HG02610 (cell line): Measurements from ENCODE around the gene MPP7.

ENCODE experiments used
- ATAC-seq: cut with Tn5 transposase; IDR thresholded peaks from one replicate; pipeline ENCODE4 v1.9.1; 2021; ENCODE audit warnings: mild to moderate bottlenecking, moderate library complexity; ENCODE audit not compliant: unreplicated experiment

MPP7 gene

GRCh38 chr10:28307267-28307666, 4.4 kb upstream of the MPP7 start:
- ATAC-seq = no peak

- no peak for ATAC-seq
Observed at GRCh38 chr10:28305553-28305952, 2.7 kb upstream of the MPP7 start.

GRCh38 chr10:28304032-28304571, 1.2 kb upstream of the MPP7 start:
- ATAC-seq = no peak

- no peak for ATAC-seq
Observed at GRCh38 chr10:28302012-28302637, 739 bp downstream of the MPP7 start.

GRCh38 chr10:28300027-28300426, 2.8 kb downstream of the MPP7 start:
- no peak for ATAC-seq

- ATAC-seq = no peak
Observed at GRCh38 chr10:28298951-28299350, 3.9 kb downstream of the MPP7 start.

GRCh38 chr10:28296023-28296422, 6.8 kb downstream of the MPP7 start:
- ATAC-seq = no peak

- no peak for ATAC-seq
Observed at GRCh38 chr10:28295336-28295735, 7.5 kb downstream of the MPP7 start.

GRCh38 chr10:28294809-28295208, 8.1 kb downstream of the MPP7 start:
- ATAC-seq = no peak

- ATAC-seq = no peak
Observed at GRCh38 chr10:28294169-28294532, 8.7 kb downstream of the MPP7 start.

GRCh38 chr10:28293236-28294168, 9.4 kb downstream of the MPP7 start:
- no peak for ATAC-seq

GRCh38 chr10:28291881-28292297, 11.0 kb downstream of the MPP7 start:
- ATAC-seq = no peak

GRCh38 chr10:28285816-28286215, 17.0 kb downstream of the MPP7 start:
- ATAC-seq = no peak

GRCh38 chr10:28284126-28284525, 18.7 kb downstream of the MPP7 start:
- no peak for ATAC-seq

GRCh38 chr10:28283251-28283650, 19.6 kb downstream of the MPP7 start:
- no peak for ATAC-seq

GRCh38 chr10:28282336-28282735, 20.5 kb downstream of the MPP7 start:
- ATAC-seq = no peak

- no peak for ATAC-seq
Observed at GRCh38 chr10:28281726-28282315, 21.0 kb downstream of the MPP7 start.

- ATAC-seq = no peak
Observed at GRCh38 chr10:28280652-28281051, 22.2 kb downstream of the MPP7 start.

- no peak for ATAC-seq
Observed at GRCh38 chr10:28279878-28280277, 23.0 kb downstream of the MPP7 start.

GRCh38 chr10:28278842-28279241, 24.0 kb downstream of the MPP7 start:
- no peak for ATAC-seq

- ATAC-seq = no peak
Observed at GRCh38 chr10:28276384-28276783, 26.5 kb downstream of the MPP7 start.

GRCh38 chr10:28274475-28274874, 28.4 kb downstream of the MPP7 start:
- ATAC-seq = no peak
